Fibroblast of villous mesenchyme (primary cell): ENCODE results near the gene GLTP. TPM values are rescaled to one million over a fixed set of nuclear protein-coding genes. Genes with fewer than 3 reads are reported as not detected.
A peak's percentile ranks its signal among the peaks of the same experiment; 100 is the strongest.

Experiments used
- DNase-seq: peaks from one replicate; pipeline ENCODE4 v3.0.0-alpha.2; 2010; ENCODE audit warnings: low read depth
- H3K4me3 ChIP-seq: 2 replicates; pipeline ENCODE4 v1.5.1; 2011; ENCODE audit warnings: low read depth, mild to moderate bottlenecking, low read length
- CTCF ChIP-seq: IDR thresholded peaks from 2 replicates; pipeline ENCODE4 v1.5.1; 2012; ENCODE audit warnings: low read depth, mild to moderate bottlenecking, low read length; ENCODE audit not compliant: insufficient read depth
- total RNA-seq: library from RNA; depleted of rRNA; stranded (reverse); fragments of >200 nt; gene quantifications from 2 replicates; pipeline ENCODE4 v1.2.3, GENCODE V29; 2012

Gene GLTP
- total RNA-seq, 1 donor: 52.2 TPM

- DNase-seq: no peak
- H3K4me3 ChIP-seq: no peak overlapping the region
- no peak for TF ChIP-seq CTCF
Observed at GRCh38 chr12:109822416-109822815, 57.9 kb downstream of the GLTP start.

GRCh38 chr12:109821968-109822367, 58.4 kb downstream of the GLTP start:
- no peak for DNase-seq
- no peak for TF ChIP-seq CTCF
- no peak overlapping the region for H3K4me3 ChIP-seq

- DNase-seq: no peak
- no peak overlapping the region for H3K4me3 ChIP-seq
- TF ChIP-seq CTCF: no peak
Observed at GRCh38 chr12:109820816-109821381, 59.4 kb downstream of the GLTP start.

GRCh38 chr12:109818905-109819500, 61.3 kb downstream of the GLTP start:
- no peak overlapping the region for H3K4me3 ChIP-seq
- peak; percentile 26 for DNase-seq
- no peak for TF ChIP-seq CTCF

GRCh38 chr12:109818253-109818652, 62.1 kb downstream of the GLTP start:
- no peak for TF ChIP-seq CTCF
- no peak for DNase-seq
- no peak overlapping the region for H3K4me3 ChIP-seq

GRCh38 chr12:109817627-109818231, 62.6 kb downstream of the GLTP start:
- TF ChIP-seq CTCF: no peak
- no peak overlapping the region for H3K4me3 ChIP-seq
- DNase-seq: no peak
